ENCODE measurements around the gene RNF38.

Gene RNF38

GRCh38 chr9:36431078-36431477 lies 31.0 kb upstream of the RNF38 start:
- no peak for TF ChIP-seq CTCF (IDR thresholded peaks at IDR 0.05; ENCODE audit: low read depth, low read length)
- H3K27me3 ChIP-seq = no peaks in the 10 kb centered on the region
- H3K4me3 ChIP-seq (ENCODE audit: low read depth, low read length) = no peak overlapping the region
- H3K36me3 ChIP-seq = peaks cover 6% of the 10 kb centered on the region; the same call in 1 of the 2 replicates
- no peak for DNase-seq
- no peaks in the 10 kb centered on the region for H3K9me3 ChIP-seq
- peaks cover 4% of the 10 kb centered on the region; the same call in 1 of the 2 replicates for H3K4me1 ChIP-seq

GRCh38 chr9:36426945-36427344 lies 26.9 kb upstream of the RNF38 start:
- H3K4me3 ChIP-seq (ENCODE audit: low read depth, low read length) = no peak overlapping the region
- DNase-seq = no peak
- no peaks in the 10 kb centered on the region for H3K27me3 ChIP-seq
- no peak for TF ChIP-seq CTCF (IDR thresholded peaks at IDR 0.05; ENCODE audit: low read depth, low read length)
- peaks cover 6% of the 10 kb centered on the region; the same call in 1 of the 2 replicates for H3K36me3 ChIP-seq
- H3K4me1 ChIP-seq = peaks cover 17% of the 10 kb centered on the region
- H3K9me3 ChIP-seq = no peaks in the 10 kb centered on the region

GRCh38 chr9:36426348-36426747 lies 26.3 kb upstream of the RNF38 start:
- H3K36me3 ChIP-seq = peaks cover 6% of the 10 kb centered on the region; the same call in 1 of the 2 replicates
- no peaks in the 10 kb centered on the region; the same call in 1 of the 2 replicates for H3K27me3 ChIP-seq
- H3K4me1 ChIP-seq = peaks cover 17% of the 10 kb centered on the region
- no peak for TF ChIP-seq CTCF (IDR thresholded peaks at IDR 0.05; ENCODE audit: low read depth, low read length)
- no peak for DNase-seq
- H3K9me3 ChIP-seq = no peaks in the 10 kb centered on the region
- no peak overlapping the region for H3K4me3 ChIP-seq (ENCODE audit: low read depth, low read length)

GRCh38 chr9:36424289-36425055 lies 24.4 kb upstream of the RNF38 start:
- Histone ChIP-seq H3K36me3 (no peaks in the 10 kb centered on the region; the same call in 1 of the 2 replicates), H3K27me3 (no peaks in the 10 kb centered on the region; the same call in 1 of the 2 replicates), H3K4me1 (peaks cover 28% of the 10 kb centered on the region), H3K4me3 (ENCODE audit: low read depth, low read length) (no peak overlapping the region), H3K9me3 (no peaks in the 10 kb centered on the region)
- DNase-seq = no peak
- TF ChIP-seq CTCF (IDR thresholded peaks at IDR 0.05; ENCODE audit: low read depth, low read length) = no peak

- peaks cover 29% of the 10 kb centered on the region for H3K4me1 ChIP-seq
- no peaks in the 10 kb centered on the region for H3K9me3 ChIP-seq
- H3K36me3 ChIP-seq = no peaks in the 10 kb centered on the region
- H3K4me3 ChIP-seq (ENCODE audit: low read depth, low read length) = no peak overlapping the region
- H3K27me3 ChIP-seq = no peaks in the 10 kb centered on the region; the same call in 1 of the 2 replicates
- no peak for TF ChIP-seq CTCF (IDR thresholded peaks at IDR 0.05; ENCODE audit: low read depth, low read length)
- DNase-seq = no peak
These were observed 23.1 kb upstream of the RNF38 start for GRCh38 chr9:36423206-36423605.

GRCh38 chr9:36416890-36417289 lies 16.8 kb upstream of the RNF38 start:
- DNase-seq = peak; percentile 20
- TF ChIP-seq CTCF (IDR thresholded peaks at IDR 0.05; ENCODE audit: low read depth, low read length) = no peak
- Histone ChIP-seq H3K9me3 (no peaks in the 10 kb centered on the region), H3K27me3 (no peaks in the 10 kb centered on the region; the same call in 1 of the 2 replicates), H3K4me3 (ENCODE audit: low read depth, low read length) (no peak overlapping the region), H3K4me1 (peaks cover 13% of the 10 kb centered on the region), H3K36me3 (peaks cover 9% of the 10 kb centered on the region)

All from BE2C (cell line).